ENCODE data around the gene CDC123.
"Not testable (repeated sequence)": the region's sequence is repeated elsewhere in the genome, so short reads cannot be mapped to it uniquely, and the experiment has no call there.

Gene CDC123

GRCh38 chr10:12214093-12214492 lies 18.1 kb downstream of the CDC123 start:
- TF ChIP-seq ZNF274 (IDR thresholded peaks at IDR 0.05; ENCODE audit: low read depth, low read length) (no peak), SUZ12 (IDR thresholded peaks at IDR 0.05; ENCODE audit: extremely low read depth, insufficient read depth, insufficient read length) (no peak), YY1 (IDR thresholded peaks at IDR 0.05; ENCODE audit: insufficient read depth, insufficient read length) (no peak)
- Histone ChIP-seq H3K4me1 (ENCODE audit: insufficient read depth, insufficient read length) (no peaks in the 10 kb centered on the region), H3K36me3 (ENCODE audit: insufficient read depth, insufficient read length, low read length) (peaks cover 84% of the 10 kb centered on the region), H3K9ac (ENCODE audit: insufficient read length, low read depth) (no peak overlapping the region), H3K27me3 (ENCODE audit: insufficient read depth, insufficient read length) (no peaks in the 10 kb centered on the region), H3K9me3 (ENCODE audit: insufficient read depth, low read length) (no peaks in the 10 kb centered on the region), H3K4me3 (ENCODE audit: insufficient read length, low read depth) (no peak overlapping the region)
- DNase-seq (ENCODE audit: low read depth, low spot score) = no peak

GRCh38 chr10:12214763-12215218 lies 18.8 kb downstream of the CDC123 start:
- no peak for TF ChIP-seq YY1 (IDR thresholded peaks at IDR 0.05; ENCODE audit: insufficient read depth, insufficient read length)
- TF ChIP-seq SUZ12 (IDR thresholded peaks at IDR 0.05; ENCODE audit: extremely low read depth, insufficient read depth, insufficient read length) = no peak
- TF ChIP-seq ZNF274 (IDR thresholded peaks at IDR 0.05; ENCODE audit: low read depth, low read length) = no peak
- Histone ChIP-seq H3K27me3 (ENCODE audit: insufficient read depth, insufficient read length) (no peaks in the 10 kb centered on the region), H3K9ac (ENCODE audit: insufficient read length, low read depth) (no peak overlapping the region), H3K4me3 (ENCODE audit: insufficient read length, low read depth) (no peak overlapping the region), H3K4me1 (ENCODE audit: insufficient read depth, insufficient read length) (no peaks in the 10 kb centered on the region), H3K9me3 (ENCODE audit: insufficient read depth, low read length) (no peaks in the 10 kb centered on the region), H3K36me3 (ENCODE audit: insufficient read depth, insufficient read length, low read length) (peaks cover 82% of the 10 kb centered on the region)
- DNase-seq (ENCODE audit: low read depth, low spot score) = peak; percentile 20

- Histone ChIP-seq H3K9me3 (ENCODE audit: insufficient read depth, low read length) (no peaks in the 10 kb centered on the region; the same call in 1 of the 2 replicates), H3K4me1 (ENCODE audit: insufficient read depth, insufficient read length) (peaks cover 3% of the 10 kb centered on the region), H3K27me3 (ENCODE audit: insufficient read depth, insufficient read length) (no peaks in the 10 kb centered on the region), H3K9ac (ENCODE audit: insufficient read length, low read depth) (no peak overlapping the region), H3K4me3 (ENCODE audit: insufficient read length, low read depth) (no peak overlapping the region), H3K36me3 (ENCODE audit: insufficient read depth, insufficient read length, low read length) (peaks cover 68% of the 10 kb centered on the region)
- DNase-seq (ENCODE audit: low read depth, low spot score) = no peak
- TF ChIP-seq ZNF274 (IDR thresholded peaks at IDR 0.05; ENCODE audit: low read depth, low read length) = no peak
- no peak for TF ChIP-seq SUZ12 (IDR thresholded peaks at IDR 0.05; ENCODE audit: extremely low read depth, insufficient read depth, insufficient read length)
- no peak for TF ChIP-seq YY1 (IDR thresholded peaks at IDR 0.05; ENCODE audit: insufficient read depth, insufficient read length)
Measured at GRCh38 chr10:12218991-12219390, 23.0 kb downstream of the CDC123 start.

GRCh38 chr10:12221323-12222298 lies 25.6 kb downstream of the CDC123 start:
- Histone ChIP-seq H3K9ac (ENCODE audit: insufficient read length, low read depth) (no peak overlapping the region), H3K4me1 (ENCODE audit: insufficient read depth, insufficient read length) (peaks cover 3% of the 10 kb centered on the region), H3K27me3 (ENCODE audit: insufficient read depth, insufficient read length) (no peaks in the 10 kb centered on the region), H3K4me3 (ENCODE audit: insufficient read length, low read depth) (no peak overlapping the region), H3K36me3 (ENCODE audit: insufficient read depth, insufficient read length, low read length) (peaks cover 57% of the 10 kb centered on the region), H3K9me3 (ENCODE audit: insufficient read depth, low read length) (peaks cover 14% of the 10 kb centered on the region; the same call in 1 of the 2 replicates)
- no peak for DNase-seq (ENCODE audit: low read depth, low spot score)
- TF ChIP-seq ZNF274 (IDR thresholded peaks at IDR 0.05; ENCODE audit: low read depth, low read length) (no peak), SUZ12 (IDR thresholded peaks at IDR 0.05; ENCODE audit: extremely low read depth, insufficient read depth, insufficient read length) (no peak), YY1 (IDR thresholded peaks at IDR 0.05; ENCODE audit: insufficient read depth, insufficient read length) (no peak)

GRCh38 chr10:12225444-12225843 lies 29.5 kb downstream of the CDC123 start:
- no peaks in the 10 kb centered on the region for H3K27me3 ChIP-seq (ENCODE audit: insufficient read depth, insufficient read length)
- TF ChIP-seq SUZ12 (IDR thresholded peaks at IDR 0.05; ENCODE audit: extremely low read depth, insufficient read depth, insufficient read length) (no peak), ZNF274 (IDR thresholded peaks at IDR 0.05; ENCODE audit: low read depth, low read length) (no peak), YY1 (IDR thresholded peaks at IDR 0.05; ENCODE audit: insufficient read depth, insufficient read length) (no peak)
- DNase-seq (ENCODE audit: low read depth, low spot score) = no peak
- H3K4me3 ChIP-seq (ENCODE audit: insufficient read length, low read depth) = no peak overlapping the region
- H3K9ac ChIP-seq (ENCODE audit: insufficient read length, low read depth) = no peak overlapping the region
- H3K4me1 ChIP-seq (ENCODE audit: insufficient read depth, insufficient read length) = peaks cover 3% of the 10 kb centered on the region
- H3K36me3 ChIP-seq (ENCODE audit: insufficient read depth, insufficient read length, low read length) = peaks cover 42% of the 10 kb centered on the region
- H3K9me3 ChIP-seq (ENCODE audit: insufficient read depth, low read length) = peaks cover 25% of the 10 kb centered on the region; the same call in 1 of the 2 replicates

- not testable (repeated sequence) for H3K4me1 ChIP-seq (ENCODE audit: insufficient read depth, insufficient read length); DNase-seq (ENCODE audit: low read depth, low spot score); H3K4me3 ChIP-seq (ENCODE audit: insufficient read length, low read depth); H3K27me3 ChIP-seq (ENCODE audit: insufficient read depth, insufficient read length); H3K9ac ChIP-seq (ENCODE audit: insufficient read length, low read depth)
- Histone ChIP-seq H3K9me3 (ENCODE audit: insufficient read depth, low read length) (peaks cover 25% of the 10 kb centered on the region; the same call in 1 of the 2 replicates), H3K36me3 (ENCODE audit: insufficient read depth, insufficient read length, low read length) (peaks cover 41% of the 10 kb centered on the region)
Measured at GRCh38 chr10:12226438-12226837, 30.4 kb downstream of the CDC123 start.

- no peaks in the 10 kb centered on the region for H3K4me1 ChIP-seq (ENCODE audit: insufficient read depth, insufficient read length)
- no peaks in the 10 kb centered on the region for H3K27me3 ChIP-seq (ENCODE audit: insufficient read depth, insufficient read length)
- peaks cover 25% of the 10 kb centered on the region; the same call in 1 of the 2 replicates for H3K9me3 ChIP-seq (ENCODE audit: insufficient read depth, low read length)
- peaks cover 42% of the 10 kb centered on the region for H3K36me3 ChIP-seq (ENCODE audit: insufficient read depth, insufficient read length, low read length)
- DNase-seq (ENCODE audit: low read depth, low spot score) = no peak
- H3K4me3 ChIP-seq (ENCODE audit: insufficient read length, low read depth) = no peak overlapping the region
- H3K9ac ChIP-seq (ENCODE audit: insufficient read length, low read depth) = no peak overlapping the region
- TF ChIP-seq ZNF274 (IDR thresholded peaks at IDR 0.05; ENCODE audit: low read depth, low read length) = no peak
- no peak for TF ChIP-seq YY1 (IDR thresholded peaks at IDR 0.05; ENCODE audit: insufficient read depth, insufficient read length)
- no peak for TF ChIP-seq SUZ12 (IDR thresholded peaks at IDR 0.05; ENCODE audit: extremely low read depth, insufficient read depth, insufficient read length)
Measured at GRCh38 chr10:12228851-12229250, 32.9 kb downstream of the CDC123 start.

GRCh38 chr10:12234687-12235086 lies 38.7 kb downstream of the CDC123 start:
- DNase-seq (ENCODE audit: low read depth, low spot score); H3K9ac ChIP-seq (ENCODE audit: insufficient read length, low read depth); H3K4me3 ChIP-seq (ENCODE audit: insufficient read length, low read depth); H3K9me3 ChIP-seq (ENCODE audit: insufficient read depth, low read length); H3K4me1 ChIP-seq (ENCODE audit: insufficient read depth, insufficient read length); H3K27me3 ChIP-seq (ENCODE audit: insufficient read depth, insufficient read length): not testable (repeated sequence)
- peaks cover 69% of the 10 kb centered on the region for H3K36me3 ChIP-seq (ENCODE audit: insufficient read depth, insufficient read length, low read length)

Data from NT2/D1 (cell line).